GM12801 (cell line): ENCODE results near the gene LAMC3.

Experiments
- CTCF ChIP-seq: IDR thresholded peaks from one replicate; pipeline ENCODE4 v1.5.1; 2011; ENCODE audit warnings: control low read depth; ENCODE audit not compliant: insufficient read length; ENCODE audit errors: extremely low read depth

The LAMC3 gene

GRCh38 chr9:131098391-131099101 lies 89.6 kb downstream of the LAMC3 start:
- no peak for TF ChIP-seq CTCF

GRCh38 chr9:131099102-131099606 lies 90.2 kb downstream of the LAMC3 start:
- no peak for TF ChIP-seq CTCF

GRCh38 chr9:131100445-131100844 lies 91.5 kb downstream of the LAMC3 start:
- no peak for TF ChIP-seq CTCF

GRCh38 chr9:131101207-131101964 lies 92.4 kb downstream of the LAMC3 start:
- TF ChIP-seq CTCF = no peak

GRCh38 chr9:131103024-131103423 lies 94.0 kb downstream of the LAMC3 start:
- TF ChIP-seq CTCF = no peak

GRCh38 chr9:131103535-131103934 lies 94.6 kb downstream of the LAMC3 start:
- TF ChIP-seq CTCF = no peak

GRCh38 chr9:131104016-131104740 lies 95.2 kb downstream of the LAMC3 start:
- no peak for TF ChIP-seq CTCF
